Stimulated activated naive CD8-positive, alpha-beta T cell treated with anti-CD3 and anti-CD28 coated beads, Interleukin-15, Interleukin-2, amounts not matched to agents 100 ng/mL and 50 ng/mL, for 24 hours (primary cell): ENCODE measurements around the gene BTRC.
"Not testable (repeated sequence)": the region's sequence is repeated elsewhere in the genome, so short reads cannot be mapped to it uniquely, and the experiment has no call there.

Experiments
- H3K27ac Mint-ChIP-seq: one replicate; pipeline ENCODE4 v1.8.0; 2021; ENCODE audit warnings: mild to moderate bottlenecking, mixed read lengths
- H3K27me3 Mint-ChIP-seq: one replicate; pipeline ENCODE4 v1.8.0; 2021; ENCODE audit warnings: mixed read lengths
- H3K36me3 Mint-ChIP-seq: one replicate; pipeline ENCODE4 v1.8.0; 2021; ENCODE audit warnings: low read depth, mixed read lengths
- H3K4me1 Mint-ChIP-seq: one replicate; pipeline ENCODE4 v1.8.0; 2021; ENCODE audit warnings: low read depth, mixed read lengths
- H3K4me3 Mint-ChIP-seq: one replicate; pipeline ENCODE4 v1.8.0; 2021; ENCODE audit warnings: mild to moderate bottlenecking, mixed read lengths
- H3K9me3 Mint-ChIP-seq: one replicate; pipeline ENCODE4 v1.8.0; 2021; ENCODE audit warnings: mixed read lengths

BTRC gene

GRCh38 chr10:101389532-101389931 is 35.6 kb downstream of the BTRC start:
- peaks cover 11% of the 10 kb centered on the region for H3K36me3 Mint-ChIP-seq
- not testable (repeated sequence) for H3K27me3 Mint-ChIP-seq, H3K9me3 Mint-ChIP-seq, H3K27ac Mint-ChIP-seq, H3K4me1 Mint-ChIP-seq, H3K4me3 Mint-ChIP-seq

- Mint-ChIP-seq H3K4me3 (no peak overlapping the region), H3K27ac (no peak overlapping the region), H3K36me3 (peaks cover 11% of the 10 kb centered on the region), H3K4me1 (peaks cover 6% of the 10 kb centered on the region), H3K9me3 (no peaks in the 10 kb centered on the region), H3K27me3 (no peaks in the 10 kb centered on the region)
Observed at GRCh38 chr10:101389986-101390531, 36.1 kb downstream of the BTRC start.

GRCh38 chr10:101393378-101393777 is 39.4 kb downstream of the BTRC start:
- H3K4me1 Mint-ChIP-seq: peaks cover 19% of the 10 kb centered on the region
- no peaks in the 10 kb centered on the region for H3K27me3 Mint-ChIP-seq
- H3K27ac Mint-ChIP-seq: no peak overlapping the region
- H3K36me3 Mint-ChIP-seq: peaks cover 9% of the 10 kb centered on the region
- no peak overlapping the region for H3K4me3 Mint-ChIP-seq
- H3K9me3 Mint-ChIP-seq: no peaks in the 10 kb centered on the region

- Mint-ChIP-seq H3K36me3 (peaks cover 4% of the 10 kb centered on the region), H3K4me1 (peaks cover 21% of the 10 kb centered on the region), H3K27ac (no peak overlapping the region), H3K4me3 (no peak overlapping the region), H3K9me3 (no peaks in the 10 kb centered on the region), H3K27me3 (no peaks in the 10 kb centered on the region)
Observed at GRCh38 chr10:101394524-101395133, 40.7 kb downstream of the BTRC start.

GRCh38 chr10:101397140-101397539 is 43.2 kb downstream of the BTRC start:
- Mint-ChIP-seq H3K9me3 (no peaks in the 10 kb centered on the region), H3K36me3 (peaks cover 4% of the 10 kb centered on the region), H3K27ac (peak overlapping the region; percentile 36), H3K27me3 (no peaks in the 10 kb centered on the region), H3K4me1 (peaks cover 23% of the 10 kb centered on the region), H3K4me3 (no peak overlapping the region)

GRCh38 chr10:101400585-101400984 is 46.6 kb downstream of the BTRC start:
- H3K27me3 Mint-ChIP-seq: no peaks in the 10 kb centered on the region
- peaks cover 4% of the 10 kb centered on the region for H3K36me3 Mint-ChIP-seq
- H3K27ac Mint-ChIP-seq: no peak overlapping the region
- no peak overlapping the region for H3K4me3 Mint-ChIP-seq
- peaks cover 22% of the 10 kb centered on the region for H3K4me1 Mint-ChIP-seq
- no peaks in the 10 kb centered on the region for H3K9me3 Mint-ChIP-seq

- H3K27ac Mint-ChIP-seq: no peak overlapping the region
Observed at GRCh38 chr10:101402711-101403110, 48.7 kb downstream of the BTRC start.

GRCh38 chr10:101403161-101403560 is 49.2 kb downstream of the BTRC start:
- no peaks in the 10 kb centered on the region for H3K9me3 Mint-ChIP-seq
- no peak overlapping the region for H3K27ac Mint-ChIP-seq
- H3K27me3 Mint-ChIP-seq: no peaks in the 10 kb centered on the region
- H3K4me1 Mint-ChIP-seq: peaks cover 11% of the 10 kb centered on the region
- no peak overlapping the region for H3K4me3 Mint-ChIP-seq
- H3K36me3 Mint-ChIP-seq: peaks cover under 1% of the 10 kb centered on the region

More at GRCh38 chr10:101402711-101403110, 48.7 kb downstream of the BTRC start:
- no peak overlapping the region for H3K4me3 Mint-ChIP-seq
- no peaks in the 10 kb centered on the region for H3K9me3 Mint-ChIP-seq
- peaks cover 14% of the 10 kb centered on the region for H3K4me1 Mint-ChIP-seq
- no peaks in the 10 kb centered on the region for H3K27me3 Mint-ChIP-seq
- H3K36me3 Mint-ChIP-seq: peaks cover 4% of the 10 kb centered on the region

- Mint-ChIP-seq H3K4me1 (peaks cover 7% of the 10 kb centered on the region), H3K4me3 (no peak overlapping the region), H3K27ac (no peak overlapping the region)
Observed at GRCh38 chr10:101405001-101405400, 51.0 kb downstream of the BTRC start.

GRCh38 chr10:101411598-101411997 is 57.6 kb downstream of the BTRC start:
- peaks cover 9% of the 10 kb centered on the region for H3K9me3 Mint-ChIP-seq
- no peak overlapping the region for H3K4me3 Mint-ChIP-seq
- peaks cover 10% of the 10 kb centered on the region for H3K4me1 Mint-ChIP-seq
- peaks cover 36% of the 10 kb centered on the region for H3K36me3 Mint-ChIP-seq
- H3K27ac Mint-ChIP-seq: no peak overlapping the region
- no peaks in the 10 kb centered on the region for H3K27me3 Mint-ChIP-seq

More at GRCh38 chr10:101405001-101405400, 51.0 kb downstream of the BTRC start:
- Mint-ChIP-seq H3K27me3 (no peaks in the 10 kb centered on the region), H3K9me3 (peaks cover 2% of the 10 kb centered on the region), H3K36me3 (peaks cover 11% of the 10 kb centered on the region)

GRCh38 chr10:101414034-101414433 is 60.1 kb downstream of the BTRC start:
- H3K36me3 Mint-ChIP-seq: peaks cover 35% of the 10 kb centered on the region

GRCh38 chr10:101415884-101416283 is 61.9 kb downstream of the BTRC start:
- H3K27ac Mint-ChIP-seq: no peak overlapping the region
- peaks cover 24% of the 10 kb centered on the region for H3K36me3 Mint-ChIP-seq
- H3K4me1 Mint-ChIP-seq: peaks cover 10% of the 10 kb centered on the region
- peaks cover 6% of the 10 kb centered on the region for H3K9me3 Mint-ChIP-seq
- no peaks in the 10 kb centered on the region for H3K27me3 Mint-ChIP-seq
- no peak overlapping the region for H3K4me3 Mint-ChIP-seq

More at GRCh38 chr10:101414034-101414433, 60.1 kb downstream of the BTRC start:
- H3K9me3 Mint-ChIP-seq: peaks cover 9% of the 10 kb centered on the region
- H3K4me3 Mint-ChIP-seq: no peak overlapping the region
- no peak overlapping the region for H3K27ac Mint-ChIP-seq
- no peaks in the 10 kb centered on the region for H3K27me3 Mint-ChIP-seq
- H3K4me1 Mint-ChIP-seq: peaks cover 10% of the 10 kb centered on the region

GRCh38 chr10:101421967-101422366 is 68.0 kb downstream of the BTRC start:
- H3K27ac Mint-ChIP-seq, H3K27me3 Mint-ChIP-seq, H3K4me1 Mint-ChIP-seq, H3K36me3 Mint-ChIP-seq, H3K9me3 Mint-ChIP-seq, H3K4me3 Mint-ChIP-seq: not testable (repeated sequence)

- Mint-ChIP-seq H3K4me1 (no peaks in the 10 kb centered on the region), H3K4me3 (no peak overlapping the region), H3K27me3 (no peaks in the 10 kb centered on the region), H3K9me3 (no peaks in the 10 kb centered on the region), H3K27ac (no peak overlapping the region), H3K36me3 (peaks cover 1% of the 10 kb centered on the region)
Observed at GRCh38 chr10:101425535-101425934, 71.6 kb downstream of the BTRC start.

GRCh38 chr10:101428036-101428435 is 74.1 kb downstream of the BTRC start:
- Mint-ChIP-seq H3K4me1 (no peaks in the 10 kb centered on the region), H3K36me3 (no peaks in the 10 kb centered on the region), H3K4me3 (no peak overlapping the region), H3K27ac (no peak overlapping the region), H3K9me3 (no peaks in the 10 kb centered on the region), H3K27me3 (no peaks in the 10 kb centered on the region)

- no peak overlapping the region for H3K27ac Mint-ChIP-seq
- H3K9me3 Mint-ChIP-seq: no peaks in the 10 kb centered on the region
- no peaks in the 10 kb centered on the region for H3K27me3 Mint-ChIP-seq
- no peaks in the 10 kb centered on the region for H3K36me3 Mint-ChIP-seq
- H3K4me3 Mint-ChIP-seq: no peak overlapping the region
- H3K4me1 Mint-ChIP-seq: no peaks in the 10 kb centered on the region
Observed at GRCh38 chr10:101429423-101429822, 75.5 kb downstream of the BTRC start.
